ENCODE data around the gene PSPC1.
"Not testable (repeated sequence)": the region's sequence is repeated elsewhere in the genome, so short reads cannot be mapped to it uniquely, and the experiment has no call there.

DNA sequence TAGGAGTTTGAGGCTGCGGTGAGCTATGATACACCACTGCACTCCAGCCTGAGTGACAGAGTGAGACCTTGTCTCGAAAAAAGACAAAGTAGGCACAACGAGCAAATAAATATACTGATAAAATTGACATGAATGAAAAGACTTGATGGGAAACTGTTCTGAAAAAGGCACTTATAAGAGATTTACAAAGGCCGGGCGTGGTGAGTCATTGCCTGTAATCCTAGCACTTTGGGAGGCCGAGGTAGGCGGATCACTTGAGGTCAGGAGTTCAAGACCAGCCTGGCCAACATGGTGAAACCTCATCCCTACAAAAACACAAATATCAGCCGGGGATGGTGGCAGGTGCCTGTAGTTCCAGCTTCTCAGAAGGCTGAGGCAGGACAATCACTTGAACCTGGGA, 91.3 kb downstream of the PSPC1 start:
- not testable (repeated sequence) for TF ChIP-seq POLR2A (IDR thresholded peaks at IDR 0.05; ENCODE audit: low read length); GATA1 (IDR thresholded peaks at IDR 0.05; ENCODE audit: low read depth, low read length)
